SK-N-SH treated with all-trans-retinoic acid at 6 μM for 48 hours (cell line): Measurements from ENCODE around the gene AJUBA.
A peak's percentile ranks its signal among the peaks of the same experiment; 100 is the strongest.

ENCODE experiments used
- ATAC-seq: fragments of 200-7000 bp; cut with Tn5 transposase; 3 replicates; pipeline ENCODE4 v1.9.1; 2020; ENCODE audit warnings: mild to moderate bottlenecking, moderate library complexity
- ARNTL ChIP-seq: fragments of 450-650 bp; formaldehyde crosslinking; IDR thresholded peaks from 2 replicates; pipeline ENCODE4 v1.5.0; 2020; ENCODE audit warnings: low read depth, mild to moderate bottlenecking, moderate library complexity, borderline replicate concordance
- BACH2 ChIP-seq: fragments of 250-450 bp; sonication (Bioruptor Pico); IDR thresholded peaks from 2 replicates; pipeline ENCODE4 v1.9.0; 2021; ENCODE audit warnings: mild to moderate bottlenecking, borderline replicate concordance
- CSDC2 ChIP-seq: fragments of 250-450 bp; sonication (Bioruptor Pico); IDR thresholded peaks from 2 replicates; pipeline ENCODE4 v1.5.0; 2020; ENCODE audit warnings: mild to moderate bottlenecking, moderate library complexity
- CSRNP3 ChIP-seq: fragments of 250-450 bp; sonication (Bioruptor Pico); IDR thresholded peaks from 2 replicates; pipeline ENCODE4 v1.5.1; 2021; ENCODE audit warnings: mild to moderate bottlenecking, moderate library complexity
- ESRRG ChIP-seq: fragments of 250-450 bp; sonication (Bioruptor Pico); IDR thresholded peaks from 2 replicates; pipeline ENCODE4 v1.6.1; 2021; ENCODE audit warnings: mild to moderate bottlenecking
- ISL1 ChIP-seq: fragments of 250-450 bp; sonication (Bioruptor Pico); IDR thresholded peaks from 2 replicates; pipeline ENCODE4 v2.1.2; 2022; ENCODE audit warnings: mild to moderate bottlenecking, moderate library complexity
- OSR1 ChIP-seq: fragments of 250-450 bp; sonication (Bioruptor Pico); IDR thresholded peaks from 2 replicates; pipeline ENCODE4 v1.8.0; 2022; ENCODE audit warnings: moderate library complexity, mild to moderate bottlenecking, inconsistent platforms
- POU6F1 ChIP-seq: fragments of 250-450 bp; sonication (Bioruptor Pico); IDR thresholded peaks from 2 replicates; pipeline ENCODE4 v1.8.0; 2021; ENCODE audit warnings: low read depth, mild to moderate bottlenecking, moderate library complexity, borderline replicate concordance
- PPARA ChIP-seq: fragments of 250-450 bp; sonication (Bioruptor Pico); IDR thresholded peaks from 2 replicates; pipeline ENCODE4 v1.5.0; 2020; ENCODE audit warnings: mild to moderate bottlenecking, borderline replicate concordance
- RARB ChIP-seq: fragments of 250-450 bp; sonication (Bioruptor Pico); IDR thresholded peaks from 2 replicates; pipeline ENCODE4 v1.8.0; 2021; ENCODE audit warnings: mild to moderate bottlenecking, moderate library complexity
- SNAI2 ChIP-seq: fragments of 250-450 bp; sonication (Bioruptor Pico); IDR thresholded peaks from 2 replicates; pipeline ENCODE4 v1.5.0; 2020; ENCODE audit warnings: mild to moderate bottlenecking, moderate library complexity
- TCF4 ChIP-seq: fragments of 250-450 bp; sonication (Bioruptor Pico); IDR thresholded peaks from 2 replicates; pipeline ENCODE4 v1.8.0; 2021; ENCODE audit warnings: mild to moderate bottlenecking, moderate library complexity, borderline replicate concordance
- TOX ChIP-seq: fragments of 250-450 bp; sonication (Bioruptor Pico); IDR thresholded peaks from 2 replicates; pipeline ENCODE4 v1.8.0; 2021; ENCODE audit warnings: mild to moderate bottlenecking, moderate library complexity, borderline replicate concordance
- TSHZ2 ChIP-seq: fragments of 250-450 bp; sonication (Bioruptor Pico); IDR thresholded peaks from 2 replicates; pipeline ENCODE4 v1.5.0; 2020; ENCODE audit warnings: mild to moderate bottlenecking, moderate library complexity
- ZC3H10 ChIP-seq: fragments of 250-450 bp; sonication (Bioruptor Pico); IDR thresholded peaks from 2 replicates; pipeline ENCODE4 v1.5.1; 2021; ENCODE audit warnings: mild to moderate bottlenecking, moderate library complexity
- ZFP3 ChIP-seq: fragments of 250-450 bp; sonication (Bioruptor Pico); IDR thresholded peaks from 2 replicates; pipeline ENCODE4 v1.5.0; 2020; ENCODE audit warnings: mild to moderate bottlenecking, moderate library complexity
- ZFP30 ChIP-seq: fragments of 450-650 bp; formaldehyde crosslinking; IDR thresholded peaks from 2 replicates; pipeline ENCODE4 v1.5.0; 2022; ENCODE audit warnings: mild to moderate bottlenecking, moderate library complexity
- ZNF565 ChIP-seq: fragments of 450-650 bp; formaldehyde crosslinking; conservative IDR thresholded peaks from 2 replicates; pipeline ENCODE4 v1.5.0; 2020; ENCODE audit warnings: low read depth, mild to moderate bottlenecking, moderate library complexity
- ZNF70 ChIP-seq: fragments of 450-650 bp; formaldehyde crosslinking; IDR thresholded peaks from 2 replicates; pipeline ENCODE4 v1.5.0; 2020; ENCODE audit warnings: mild to moderate bottlenecking, moderate library complexity
- ZNF8 ChIP-seq: fragments of 450-650 bp; formaldehyde crosslinking; IDR thresholded peaks from 2 replicates; pipeline ENCODE4 v1.5.0; 2020; ENCODE audit warnings: mild to moderate bottlenecking, moderate library complexity
- TF ChIP-seq, protein P1 (sequence below): fragments of 250-450 bp; sonication (Bioruptor Pico); IDR thresholded peaks from 2 replicates; pipeline ENCODE4 v1.5.1; 2020; ENCODE audit warnings: low read depth, mild to moderate bottlenecking, moderate library complexity

The AJUBA gene

GRCh38 chr14:22945642-22946041 lies 36.7 kb downstream of the AJUBA start:
- ATAC-seq: no peak
- TF ChIP-seq PPARA (CRISPR knock-in tag) (no peak), ISL1 (CRISPR knock-in tag) (no peak), ARNTL (CRISPR knock-in tag) (no peak), TSHZ2 (no peak), ESRRG (CRISPR knock-in tag) (no peak), ZFP30 (no peak)

DNA sequence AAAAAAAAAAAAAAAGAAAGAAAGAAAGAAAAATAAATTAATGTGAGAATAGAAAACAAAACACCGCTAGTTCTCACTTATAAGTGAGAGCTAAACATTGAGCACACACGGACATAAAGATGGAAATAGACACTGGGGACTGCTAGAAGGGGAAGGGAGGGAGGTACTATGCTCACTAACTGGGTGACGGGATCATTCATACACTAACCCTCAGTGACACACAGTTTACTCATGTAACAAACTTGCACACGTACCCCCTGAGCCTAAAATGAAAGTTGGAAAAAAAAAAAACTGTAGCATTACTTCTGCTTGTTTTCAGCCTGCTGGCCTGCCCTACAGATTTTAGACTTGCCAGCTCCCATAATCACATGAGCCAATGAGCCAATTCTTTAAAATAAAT lies 42.7 kb downstream of the AJUBA start:
- peak; percentile 19; the same call in 1 of the 3 replicates for ATAC-seq
- TF ChIP-seq ZNF8 (CRISPR knock-in tag) (no peak), ZC3H10 (CRISPR knock-in tag) (no peak), CSRNP3 (CRISPR knock-in tag) (no peak), PPARA (CRISPR knock-in tag) (no peak), SNAI2 (CRISPR knock-in tag) (no peak), ZNF70 (CRISPR knock-in tag) (no peak), ZFP30 (no peak), TSHZ2 (no peak), TCF4 (no peak), TOX (no peak), CSDC2 (no peak), BACH2 (CRISPR knock-in tag) (no peak), POU6F1 (no peak), OSR1 (CRISPR knock-in tag) (no peak), ZNF565 (CRISPR knock-in tag) (no peak), ZFP3 (CRISPR knock-in tag) (no peak)
- TF ChIP-seq, protein P1, sequence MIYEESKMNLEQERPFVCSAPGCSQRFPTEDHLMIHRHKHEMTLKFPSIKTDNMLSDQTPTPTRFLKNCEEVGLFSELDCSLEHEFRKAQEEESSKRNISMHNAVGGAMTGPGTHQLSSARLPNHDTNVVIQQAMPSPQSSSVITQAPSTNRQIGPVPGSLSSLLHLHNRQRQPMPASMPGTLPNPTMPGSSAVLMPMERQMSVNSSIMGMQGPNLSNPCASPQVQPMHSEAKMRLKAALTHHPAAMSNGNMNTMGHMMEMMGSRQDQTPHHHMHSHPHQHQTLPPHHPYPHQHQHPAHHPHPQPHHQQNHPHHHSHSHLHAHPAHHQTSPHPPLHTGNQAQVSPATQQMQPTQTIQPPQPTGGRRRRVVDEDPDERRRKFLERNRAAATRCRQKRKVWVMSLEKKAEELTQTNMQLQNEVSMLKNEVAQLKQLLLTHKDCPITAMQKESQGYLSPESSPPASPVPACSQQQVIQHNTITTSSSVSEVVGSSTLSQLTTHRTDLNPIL (CRISPR knock-in tag): no peak

DNA sequence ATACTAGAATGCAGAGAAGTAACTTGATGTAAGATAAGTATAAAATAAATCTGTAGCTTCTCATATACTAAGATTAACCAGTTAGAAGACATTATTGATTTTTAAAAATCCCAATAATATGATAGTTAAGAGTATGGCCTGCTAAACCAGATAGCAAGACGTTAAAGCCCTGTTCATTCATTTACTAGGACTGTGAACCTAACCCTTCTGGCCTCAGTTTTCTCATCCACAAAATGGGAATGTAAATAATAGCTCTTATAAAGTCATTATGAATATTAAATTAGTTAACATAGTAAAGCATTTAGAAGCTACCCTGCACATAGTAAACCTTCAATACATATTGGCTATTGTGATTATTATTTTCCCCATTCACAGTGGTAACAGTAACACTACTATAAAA lies 47.2 kb downstream of the AJUBA start:
- no peak for TF ChIP-seq TOX
- TF ChIP-seq ZNF70 (CRISPR knock-in tag): no peak
- no peak for TF ChIP-seq CSRNP3 (CRISPR knock-in tag)
- no peak for TF ChIP-seq RARB
- no peak for TF ChIP-seq TCF4
- TF ChIP-seq, protein P1 (CRISPR knock-in tag): no peak
- TF ChIP-seq ARNTL (CRISPR knock-in tag): no peak
- TF ChIP-seq ESRRG (CRISPR knock-in tag): no peak
- no peak for TF ChIP-seq PPARA (CRISPR knock-in tag)
- TF ChIP-seq ZNF8 (CRISPR knock-in tag): no peak
- TF ChIP-seq ZC3H10 (CRISPR knock-in tag): no peak
- no peak for TF ChIP-seq ZNF565 (CRISPR knock-in tag)
- no peak for ATAC-seq
